T-helper 1 cell treated with Interleukin-12 subunit alpha and Interleukin-12 subunit beta and Interleukin-4 antibody, amounts not matched to agents 30 ng/mL and 1 ng/mL, for 36 hours (primary cell): ENCODE data around the gene ADIG. TPM values are rescaled to one million over a fixed set of nuclear protein-coding genes. Genes with fewer than 3 reads are reported as not detected.
"Not testable (repeated sequence)": the region's sequence is repeated elsewhere in the genome, so short reads cannot be mapped to it uniquely, and the experiment has no call there.

Experiments
- intact Hi-C: fragments of 100-400 bp; cut with micrococcal nuclease; formaldehyde crosslinking; loops from one replicate; pipeline ENCODE4 v1.15.1; 2024
- total RNA-seq: library from RNA; stranded (reverse); gene quantifications from 2 replicates; pipeline ENCODE4 v1.2.3, GENCODE V29; 2022

The ADIG gene
- total RNA-seq, 1 donor from 2014 or later = not detected

DNA sequence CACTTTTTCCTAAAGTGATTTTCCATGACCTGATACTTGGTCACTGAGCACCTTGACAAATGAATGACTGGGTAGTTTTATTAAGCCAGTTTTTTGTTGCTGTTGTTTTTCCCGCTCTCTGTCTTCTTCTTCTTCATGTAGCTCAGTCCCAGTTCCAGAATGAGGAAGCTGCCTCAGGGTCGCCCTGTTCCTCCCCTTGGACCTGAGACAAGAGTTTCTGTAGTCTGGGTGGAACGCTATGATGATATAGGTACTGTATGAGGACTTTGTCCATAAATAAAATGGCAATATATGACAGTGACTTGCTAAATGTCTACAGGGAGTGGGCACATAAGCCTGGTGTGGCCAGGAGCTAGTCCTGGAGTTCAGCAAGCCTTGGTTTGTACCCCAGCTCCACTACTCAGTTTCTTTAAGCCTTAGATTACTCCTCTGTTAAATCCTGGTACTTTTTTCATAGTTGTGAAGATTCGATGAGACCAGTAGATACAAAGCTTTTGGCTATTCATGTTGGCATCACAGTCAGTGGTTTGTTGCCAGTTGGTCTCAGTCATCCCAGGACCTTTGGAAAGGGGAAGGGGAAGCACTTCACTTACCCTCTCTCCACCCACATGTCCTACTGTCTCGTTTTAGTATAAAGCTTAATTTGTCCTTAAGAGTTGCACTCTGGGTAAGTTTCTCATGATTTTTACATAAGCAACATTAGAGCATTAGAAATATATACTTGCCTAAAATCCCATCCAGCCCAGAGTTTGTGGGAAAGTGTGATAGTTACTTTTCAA is 11.1 kb upstream of the ADIG start:
- intact Hi-C loops = no loop called here

DNA sequence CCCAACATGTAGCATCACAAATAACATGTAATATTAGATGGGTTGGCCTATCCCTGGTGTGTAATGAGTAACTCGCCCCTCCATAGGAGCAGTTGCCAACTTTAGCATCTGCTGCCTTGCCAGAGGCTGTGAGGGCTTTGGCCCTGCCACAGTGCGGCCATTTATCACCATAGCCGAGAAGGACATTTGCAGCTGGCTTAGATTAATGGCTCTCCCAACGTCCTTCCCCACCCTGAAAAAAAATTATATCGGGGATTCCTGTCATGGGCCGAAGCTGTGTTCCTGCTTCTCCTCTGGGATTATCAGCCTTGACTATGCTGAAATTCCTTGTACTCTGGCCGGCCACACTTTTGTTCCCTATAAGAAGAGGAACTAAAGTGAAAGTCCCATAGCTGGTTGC is 7.6 kb upstream of the ADIG start:
- intact Hi-C loops = no loop called here

DNA sequence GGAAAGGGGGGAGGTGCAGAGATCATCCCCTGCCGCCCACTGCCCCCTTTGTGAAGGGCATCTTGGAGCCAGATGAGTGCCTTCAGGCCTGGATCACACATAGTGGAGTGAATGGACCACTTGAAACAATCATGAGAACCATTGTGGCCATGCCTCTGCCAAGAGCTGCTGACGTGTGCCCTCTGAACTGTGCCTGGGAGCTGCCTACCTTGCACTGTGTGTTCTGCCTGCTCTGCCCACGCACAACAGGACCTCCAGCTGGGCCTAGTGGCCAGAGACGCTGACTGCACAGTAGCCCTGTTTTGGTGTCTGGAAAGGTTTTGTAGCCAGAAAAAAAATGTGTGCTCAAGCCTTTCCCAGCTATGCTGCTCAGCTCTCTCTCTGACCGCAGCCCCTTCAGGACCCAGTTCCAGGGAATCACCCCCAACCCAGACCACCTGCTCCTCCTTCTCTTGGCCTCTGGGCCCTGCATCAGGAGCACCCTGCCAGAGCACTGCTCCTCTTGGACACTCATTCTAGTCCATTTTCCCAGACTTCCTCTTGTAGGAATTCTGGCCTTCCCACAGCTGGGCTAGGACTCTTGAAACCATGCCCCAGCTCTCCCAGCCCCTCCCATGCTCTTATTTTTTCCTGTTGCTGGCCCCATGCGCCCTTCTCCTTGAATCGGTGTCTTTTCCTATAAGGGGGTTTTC is 1.6 kb upstream of the ADIG start:
- intact Hi-C loops = no loop called here

- intact Hi-C loops = no loop called here
These were observed 1.1 kb upstream of the ADIG start for GRCh38 chr20:38579921-38580320.

GRCh38 chr20:38581830-38582358 is 897 bp downstream of the ADIG start:
- intact Hi-C loops = no loop called here

DNA sequence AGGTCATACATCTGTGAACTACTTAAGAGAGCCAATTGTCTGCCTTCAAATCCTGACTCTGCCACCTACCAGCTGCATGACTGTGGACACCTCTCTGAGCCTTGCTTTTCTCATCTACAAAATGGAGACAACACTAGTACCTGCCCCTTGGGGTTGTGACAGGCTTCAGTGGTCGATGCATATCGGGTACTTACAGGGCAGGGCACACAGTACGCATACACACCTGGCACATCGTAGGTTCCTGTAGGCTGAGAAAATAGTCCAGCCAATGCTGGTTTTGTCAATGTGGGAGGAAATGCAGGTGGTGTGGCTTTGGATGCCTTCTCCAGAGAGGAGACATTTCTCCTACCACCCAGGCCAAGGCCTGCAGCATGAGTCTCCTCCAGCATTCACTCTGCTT is 2.3 kb downstream of the ADIG start:
- intact Hi-C loops = no loop called here

GRCh38 chr20:38584099-38584763 is 3.2 kb downstream of the ADIG start:
- intact Hi-C loops = no loop called here

DNA sequence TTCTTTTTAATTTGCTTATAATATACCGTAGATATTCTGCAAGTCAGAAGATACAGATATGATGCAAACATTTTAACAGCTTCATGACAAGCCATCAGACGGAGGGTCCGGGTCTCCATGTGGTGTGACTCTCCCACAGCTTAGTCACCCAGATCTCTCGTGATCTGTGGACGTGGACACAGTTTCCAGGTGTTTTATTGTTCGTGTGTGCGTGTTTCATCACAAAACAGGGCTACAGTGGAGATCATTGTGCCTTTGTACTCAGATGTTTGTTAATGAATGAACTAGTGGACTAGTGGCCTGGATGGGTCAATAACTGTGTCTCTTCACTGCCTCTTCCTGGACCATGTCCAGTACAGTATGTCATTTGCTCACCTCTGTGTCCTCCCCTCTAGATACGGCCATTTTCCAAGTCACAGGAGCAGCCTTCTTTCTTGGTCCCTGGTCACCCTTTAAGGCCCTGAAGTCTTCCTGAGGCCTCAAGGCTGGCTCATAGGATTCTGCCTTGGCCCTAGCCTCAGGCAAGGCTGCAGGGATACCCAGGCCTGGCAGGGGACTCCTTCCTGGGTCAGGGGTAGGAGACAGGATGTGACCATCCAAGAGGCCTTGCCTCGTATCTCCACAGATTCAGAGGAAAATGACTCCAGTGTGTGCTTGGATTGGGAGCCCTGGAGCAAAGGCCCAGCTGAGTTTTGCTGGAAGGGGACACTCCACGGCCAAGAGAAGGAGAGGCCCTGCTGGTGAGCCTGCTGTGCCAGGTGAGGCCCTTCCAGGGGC is 4.6 kb downstream of the ADIG start:
- intact Hi-C loops = no loop called here

DNA sequence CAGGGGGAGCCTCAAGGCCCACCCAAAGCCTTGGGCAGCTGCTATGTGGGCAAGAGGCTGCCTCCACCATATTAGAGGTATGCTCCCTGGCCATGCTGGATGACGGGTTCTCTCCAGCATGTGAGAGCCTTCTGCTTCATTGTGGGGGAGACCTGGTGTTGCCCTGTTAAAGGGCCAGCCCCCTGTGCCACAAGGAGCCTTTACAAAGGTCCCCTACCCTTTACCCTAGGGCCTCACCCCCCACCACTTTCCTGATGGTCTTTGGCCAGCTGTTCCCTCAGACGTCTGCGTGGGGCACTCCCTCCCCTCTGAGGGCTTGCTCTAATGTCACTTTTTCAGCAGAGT is 5.2 kb downstream of the ADIG start:
- intact Hi-C loops = no loop called here

DNA sequence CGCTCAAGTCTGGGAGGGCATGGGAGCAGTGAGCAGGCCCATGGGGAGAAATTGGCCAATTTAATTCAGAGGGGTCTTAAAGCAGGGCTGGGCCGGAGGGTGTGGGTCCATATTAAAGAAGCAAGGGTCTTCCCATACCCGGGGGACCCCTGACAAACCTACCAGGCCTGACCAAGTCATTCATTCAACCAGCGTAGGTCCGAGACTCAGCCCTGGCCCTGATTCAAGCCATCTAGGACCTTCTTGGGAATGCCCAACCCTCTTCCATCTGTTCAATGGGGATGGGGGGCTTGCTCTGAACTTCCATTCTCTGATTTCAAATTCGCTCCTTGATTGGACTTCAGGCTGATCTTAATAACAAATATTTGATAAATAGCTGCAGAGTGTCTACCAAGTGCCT is 7.3 kb downstream of the ADIG start:
- intact Hi-C loops = no loop called here

GRCh38 chr20:38589351-38589750 is 8.4 kb downstream of the ADIG start:
- intact Hi-C loops = no loop called here

GRCh38 chr20:38589967-38590675 is 9.1 kb downstream of the ADIG start:
- intact Hi-C loops = no loop called here

DNA sequence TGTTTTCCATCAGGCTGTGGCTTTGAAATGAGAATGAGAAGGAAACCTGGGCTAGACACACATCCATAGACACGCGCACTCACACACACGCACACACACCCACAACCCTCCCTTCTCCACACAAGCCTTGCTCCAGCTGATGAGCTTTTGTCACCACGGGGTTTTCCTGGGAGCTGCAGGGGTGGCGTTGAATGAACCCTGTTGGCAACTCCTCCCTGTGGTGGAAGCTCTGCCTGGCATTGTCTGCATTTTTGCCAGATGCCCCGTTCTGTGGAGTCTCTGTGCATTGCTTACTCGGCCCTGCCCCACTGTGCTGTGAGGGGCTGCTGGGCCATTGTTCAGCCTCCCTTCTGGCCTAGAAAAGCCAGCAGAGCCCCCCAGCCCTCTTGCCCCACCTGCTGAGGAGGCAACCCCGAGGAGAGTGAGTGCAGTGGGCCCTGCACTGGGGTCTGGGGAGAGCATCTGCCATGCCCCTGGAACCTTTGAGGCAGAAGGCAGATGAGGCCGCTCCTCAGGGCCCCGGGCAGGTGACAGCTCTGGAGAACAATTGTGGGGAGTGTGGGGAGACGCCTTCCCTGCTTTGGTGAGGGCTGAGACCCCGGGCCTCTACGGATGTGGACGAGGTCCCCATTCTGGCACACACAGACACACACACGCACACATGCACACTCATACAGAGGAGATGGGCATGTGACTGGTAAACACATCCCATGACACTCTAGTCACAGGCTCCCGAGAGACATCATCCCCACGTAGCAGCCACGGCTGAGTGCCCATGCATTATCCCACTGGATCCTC is 9.9 kb downstream of the ADIG start:
- intact Hi-C loops = no loop called here

DNA sequence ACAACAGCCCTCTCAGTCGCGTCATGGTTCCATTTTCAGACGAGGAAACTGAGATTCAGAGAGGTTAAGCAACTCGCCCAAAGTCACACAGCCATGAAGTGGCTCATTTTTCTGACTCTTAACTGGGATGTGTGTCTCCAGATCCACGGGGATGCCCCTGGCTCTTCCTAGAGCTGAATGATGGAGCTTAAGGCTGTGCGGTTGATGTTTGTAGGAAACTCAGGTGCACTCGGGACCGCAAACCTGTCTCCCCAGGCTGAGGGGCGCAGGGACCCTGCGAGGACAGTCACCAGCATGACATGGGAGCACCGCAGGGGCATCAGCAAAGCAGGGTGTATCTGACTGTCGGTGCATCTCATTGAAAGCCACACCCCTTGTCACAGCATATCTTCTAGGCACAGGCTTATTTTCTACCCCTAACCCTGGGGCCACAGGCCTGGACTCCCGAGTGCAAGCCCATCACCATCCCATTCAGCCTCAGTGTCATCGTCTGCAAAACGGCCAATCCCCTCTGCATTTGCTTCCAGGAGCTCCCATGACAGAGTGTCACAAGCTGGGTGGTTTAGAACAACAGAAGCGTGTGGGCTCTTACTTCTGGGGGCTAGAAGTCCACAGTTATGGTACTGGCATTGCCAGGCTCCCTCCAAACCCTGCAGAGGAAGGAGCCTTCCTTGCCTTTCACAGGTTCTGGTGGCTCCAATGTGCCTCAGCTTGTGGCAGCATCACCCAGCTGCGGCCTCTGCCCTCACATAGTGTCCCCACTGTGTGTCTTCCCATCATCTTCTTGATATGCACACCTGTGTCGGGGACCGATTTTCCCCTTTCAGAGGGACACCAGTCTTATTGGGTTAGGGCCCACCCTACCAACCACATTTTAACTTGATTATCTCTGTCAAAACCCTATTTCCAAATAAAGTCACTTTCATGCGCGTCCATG is 10.7 kb downstream of the ADIG start:
- intact Hi-C loops = no loop called here

DNA sequence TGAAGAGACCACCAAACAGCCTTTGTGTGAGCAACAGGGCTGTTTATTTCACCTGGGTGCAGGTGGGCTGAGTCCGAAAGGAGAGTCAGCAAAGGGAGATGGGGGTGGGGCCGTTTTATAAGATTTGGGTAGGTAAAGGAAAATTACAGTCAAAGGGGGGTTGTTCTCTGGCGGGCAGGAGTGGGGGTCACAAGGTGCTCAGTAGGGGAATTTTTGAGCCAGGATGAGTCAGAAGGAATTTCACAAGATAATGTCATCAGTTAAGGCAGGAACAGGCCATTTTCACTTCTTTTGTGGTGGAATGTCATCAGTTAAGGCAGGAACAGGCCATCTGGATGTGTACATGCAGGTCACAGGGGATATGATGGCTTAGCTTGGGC is 11.4 kb downstream of the ADIG start:
- intact Hi-C loops = not testable (repeated sequence)

DNA sequence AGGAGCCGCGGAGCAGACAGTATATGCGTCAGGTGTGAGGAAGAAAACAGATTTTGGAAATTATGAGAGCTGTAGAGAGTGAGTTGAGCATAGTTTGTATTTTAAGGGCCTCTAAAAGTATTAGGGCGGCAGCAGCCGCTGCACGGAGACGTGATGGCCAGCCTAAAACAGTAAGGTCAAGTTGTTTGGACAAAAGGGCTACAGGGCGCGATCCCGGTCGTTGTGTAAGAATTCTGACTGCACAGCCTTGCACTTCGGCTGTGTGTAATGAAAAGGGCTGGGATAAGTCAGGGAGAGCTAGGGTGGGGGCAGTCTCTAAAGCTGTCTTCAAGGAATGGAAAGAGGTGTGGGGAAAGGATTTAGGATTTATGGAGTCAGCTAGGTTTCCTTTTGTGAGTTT is 13.3 kb downstream of the ADIG start:
- intact Hi-C loops = not testable (repeated sequence)

- intact Hi-C loops = not testable (repeated sequence)
These were observed 14.9 kb downstream of the ADIG start for GRCh38 chr20:38595886-38596285.

- intact Hi-C loops = no loop called here
These were observed 18.4 kb downstream of the ADIG start for GRCh38 chr20:38599410-38599882.

DNA sequence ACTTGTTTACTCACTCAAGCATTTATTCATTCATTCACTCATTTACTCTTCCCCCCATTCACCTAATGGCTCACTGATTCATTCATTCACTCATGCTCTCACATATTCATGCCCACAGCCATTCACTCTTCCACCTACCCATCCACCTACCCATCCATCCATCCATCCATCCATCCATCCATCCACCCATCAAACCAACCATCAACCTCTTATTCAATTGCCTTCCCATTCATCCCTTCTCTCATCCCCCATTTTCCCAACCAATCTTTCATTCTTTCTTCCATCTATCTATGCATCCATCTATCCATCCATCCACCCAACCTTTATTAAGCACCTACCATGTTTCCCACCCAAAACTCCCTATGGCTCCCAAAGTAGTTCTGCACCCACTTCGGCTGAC is 19.1 kb downstream of the ADIG start:
- intact Hi-C loops = no loop called here
